ENCODE results near the gene MST1.
"Not testable (repeated sequence)": the region's sequence is repeated elsewhere in the genome, so short reads cannot be mapped to it uniquely, and the experiment has no call there.

DNA sequence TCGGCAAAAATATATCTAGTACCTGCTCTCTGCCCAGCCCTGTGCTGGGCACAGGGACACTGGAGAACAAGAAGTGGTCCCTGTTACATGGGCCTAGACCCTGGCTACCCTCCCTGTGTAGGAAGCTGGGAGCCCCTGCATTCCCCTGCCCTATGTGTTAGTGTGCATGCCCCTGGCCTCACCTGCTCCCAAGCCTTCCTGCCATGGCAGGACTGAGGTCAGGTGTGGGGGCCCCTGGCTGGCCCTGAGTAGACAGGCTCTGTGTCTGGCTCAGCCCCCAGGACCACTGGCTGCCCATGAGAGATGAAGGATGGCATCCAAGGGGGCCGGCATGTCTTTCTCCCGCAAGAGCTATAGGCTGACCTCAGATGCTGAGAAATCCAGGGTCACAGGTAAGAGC, 1.6 kb upstream of the MST1 start:
- not testable (repeated sequence) for TF ChIP-seq POLR2A, POLR2AphosphoS5 (IDR thresholded peaks at IDR 0.05)
- TF ChIP-seq, protein P1, sequence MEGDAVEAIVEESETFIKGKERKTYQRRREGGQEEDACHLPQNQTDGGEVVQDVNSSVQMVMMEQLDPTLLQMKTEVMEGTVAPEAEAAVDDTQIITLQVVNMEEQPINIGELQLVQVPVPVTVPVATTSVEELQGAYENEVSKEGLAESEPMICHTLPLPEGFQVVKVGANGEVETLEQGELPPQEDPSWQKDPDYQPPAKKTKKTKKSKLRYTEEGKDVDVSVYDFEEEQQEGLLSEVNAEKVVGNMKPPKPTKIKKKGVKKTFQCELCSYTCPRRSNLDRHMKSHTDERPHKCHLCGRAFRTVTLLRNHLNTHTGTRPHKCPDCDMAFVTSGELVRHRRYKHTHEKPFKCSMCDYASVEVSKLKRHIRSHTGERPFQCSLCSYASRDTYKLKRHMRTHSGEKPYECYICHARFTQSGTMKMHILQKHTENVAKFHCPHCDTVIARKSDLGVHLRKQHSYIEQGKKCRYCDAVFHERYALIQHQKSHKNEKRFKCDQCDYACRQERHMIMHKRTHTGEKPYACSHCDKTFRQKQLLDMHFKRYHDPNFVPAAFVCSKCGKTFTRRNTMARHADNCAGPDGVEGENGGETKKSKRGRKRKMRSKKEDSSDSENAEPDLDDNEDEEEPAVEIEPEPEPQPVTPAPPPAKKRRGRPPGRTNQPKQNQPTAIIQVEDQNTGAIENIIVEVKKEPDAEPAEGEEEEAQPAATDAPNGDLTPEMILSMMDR (IDR thresholded peaks at IDR 0.05): not testable (repeated sequence)

Data from breast epithelium (tissue), 3 donors.